IPS-18a (cell line): ENCODE results near the gene DACH1.
"Not testable (repeated sequence)": the region's sequence is repeated elsewhere in the genome, so short reads cannot be mapped to it uniquely, and the experiment has no call there.

Experiments
- H3K27ac ChIP-seq: one replicate; pipeline ENCODE4 v1.5.1; 2013; ENCODE audit warnings: low read length
- H3K27me3 ChIP-seq: one replicate; pipeline ENCODE4 v1.6.1; 2013; ENCODE audit warnings: mild to moderate bottlenecking, low read length; ENCODE audit not compliant: control insufficient read depth, insufficient read depth
- H3K36me3 ChIP-seq: one replicate; pipeline ENCODE4 v1.6.1; 2013; ENCODE audit warnings: low read depth, low read length; ENCODE audit not compliant: control insufficient read depth
- H3K4me1 ChIP-seq: one replicate; pipeline ENCODE4 v1.6.1; 2013; ENCODE audit warnings: low read depth, low read length; ENCODE audit not compliant: control insufficient read depth
- H3K4me3 ChIP-seq: one replicate; pipeline ENCODE4 v1.5.1; 2013; ENCODE audit warnings: low read length
- H3K9ac ChIP-seq: one replicate; pipeline ENCODE4 v1.6.1; 2013; ENCODE audit warnings: mild to moderate bottlenecking, low read length, moderate library complexity
- H3K9me3 ChIP-seq: one replicate; pipeline ENCODE4 v1.6.1; 2013; ENCODE audit warnings: low read depth, low read length; ENCODE audit not compliant: control insufficient read depth

Gene DACH1

DNA sequence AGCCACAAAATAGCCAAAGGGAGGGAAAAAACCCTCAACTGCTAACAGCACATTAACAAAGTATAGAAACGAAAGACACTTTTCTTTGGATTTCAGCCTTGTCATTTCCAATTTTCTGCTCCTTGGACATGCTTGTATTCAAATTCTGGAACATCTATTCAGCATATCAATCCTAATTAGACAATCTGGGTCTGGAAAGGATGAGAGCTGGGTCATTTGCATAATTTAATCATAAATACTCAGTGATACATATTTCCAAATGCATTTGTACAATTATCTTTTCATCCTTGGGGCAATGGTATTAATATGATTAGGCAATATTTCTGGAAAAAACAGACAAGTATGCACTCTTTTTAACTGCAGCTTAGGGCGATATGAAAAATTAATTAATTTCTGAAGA is 14.3 kb downstream of the DACH1 start:
- H3K9me3 ChIP-seq: no peaks in the 10 kb centered on the region
- no peaks in the 10 kb centered on the region for H3K4me1 ChIP-seq
- H3K4me3 ChIP-seq: no peak overlapping the region
- no peaks in the 10 kb centered on the region for H3K36me3 ChIP-seq
- H3K9ac ChIP-seq: no peak overlapping the region
- no peaks in the 10 kb centered on the region for H3K27me3 ChIP-seq
- no peak overlapping the region for H3K27ac ChIP-seq

DNA sequence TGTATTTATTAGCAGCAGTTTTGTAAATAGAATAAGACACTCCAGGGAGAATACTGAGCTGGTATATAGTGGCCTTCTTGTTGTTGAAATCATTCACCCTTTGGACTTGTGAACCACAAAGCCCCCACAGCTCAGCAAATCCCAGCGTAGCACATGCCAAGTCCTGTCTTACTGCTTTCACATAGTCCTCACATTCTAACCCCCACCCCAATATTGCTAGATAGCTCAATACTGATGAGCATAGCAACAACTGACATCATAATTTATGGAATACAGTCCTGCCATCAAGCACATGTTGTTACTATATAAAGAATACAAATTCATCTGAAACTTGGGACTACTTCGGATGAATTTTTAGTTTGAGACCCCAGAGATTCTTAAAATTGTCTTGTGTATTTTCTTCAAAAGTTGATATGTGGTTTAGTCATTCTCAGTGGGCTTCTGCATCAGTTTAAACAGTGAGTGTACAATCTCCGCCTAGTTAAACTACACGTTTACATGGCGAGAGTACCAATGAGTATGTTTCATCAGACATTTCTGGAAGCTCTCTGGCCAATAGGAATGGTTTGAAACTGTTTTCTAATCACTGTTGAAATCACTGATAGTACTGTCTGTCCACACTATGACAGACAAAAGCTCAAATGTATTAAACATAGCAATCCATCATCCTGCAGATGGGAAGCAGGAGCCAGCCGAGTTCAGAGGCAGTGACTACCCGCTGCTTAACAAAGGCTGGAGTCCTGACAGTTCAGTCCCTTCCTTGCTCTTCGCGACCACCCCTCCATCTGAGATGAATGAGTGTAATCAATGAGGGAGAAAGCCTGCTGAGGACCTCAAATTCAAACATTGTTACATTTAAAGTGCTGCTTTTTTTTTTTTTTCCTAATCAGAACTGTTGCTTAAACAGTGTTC is 15.2 kb downstream of the DACH1 start:
- no peaks in the 10 kb centered on the region for H3K9me3 ChIP-seq
- H3K27ac ChIP-seq: no peak overlapping the region
- H3K4me1 ChIP-seq: no peaks in the 10 kb centered on the region
- no peaks in the 10 kb centered on the region for H3K36me3 ChIP-seq
- no peak overlapping the region for H3K9ac ChIP-seq
- no peak overlapping the region for H3K4me3 ChIP-seq
- no peaks in the 10 kb centered on the region for H3K27me3 ChIP-seq

GRCh38 chr13:71842003-71842402 is 25.0 kb downstream of the DACH1 start:
- Histone ChIP-seq H3K4me1 (no peaks in the 10 kb centered on the region), H3K27ac (no peak overlapping the region), H3K4me3 (no peak overlapping the region), H3K27me3 (no peaks in the 10 kb centered on the region), H3K9me3 (no peaks in the 10 kb centered on the region), H3K36me3 (no peaks in the 10 kb centered on the region), H3K9ac (no peak overlapping the region)

GRCh38 chr13:71838842-71839241 is 28.2 kb downstream of the DACH1 start:
- H3K4me1 ChIP-seq: no peaks in the 10 kb centered on the region

GRCh38 chr13:71837582-71837981 is 29.4 kb downstream of the DACH1 start:
- not testable (repeated sequence) for H3K27ac ChIP-seq, H3K27me3 ChIP-seq, H3K9me3 ChIP-seq, H3K36me3 ChIP-seq, H3K9ac ChIP-seq, H3K4me1 ChIP-seq, H3K4me3 ChIP-seq

More at GRCh38 chr13:71838842-71839241, 28.2 kb downstream of the DACH1 start:
- H3K9ac ChIP-seq: no peak overlapping the region
- H3K27ac ChIP-seq: no peak overlapping the region
- H3K4me3 ChIP-seq: no peak overlapping the region
- H3K27me3 ChIP-seq: no peaks in the 10 kb centered on the region
- no peaks in the 10 kb centered on the region for H3K9me3 ChIP-seq
- no peaks in the 10 kb centered on the region for H3K36me3 ChIP-seq

DNA sequence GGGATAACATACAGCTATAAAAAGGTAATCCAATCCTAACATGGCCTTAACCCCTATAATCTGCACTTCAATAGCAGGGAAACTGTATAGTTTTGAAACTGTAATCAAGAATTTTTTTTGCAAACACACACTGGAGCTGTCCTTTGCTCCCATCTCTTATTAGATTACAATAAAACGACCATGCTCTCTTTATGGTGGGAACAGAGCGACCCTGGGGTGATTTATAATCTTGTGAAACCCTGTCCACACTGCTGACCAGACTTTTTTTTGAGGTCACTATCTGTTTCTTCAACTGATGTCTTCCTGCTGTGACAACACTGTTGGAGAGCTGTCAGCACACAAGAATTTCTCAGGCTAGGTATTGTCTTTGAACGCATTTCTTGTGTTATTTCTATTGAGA is 35.3 kb downstream of the DACH1 start:
- peaks cover 10% of the 10 kb centered on the region for H3K4me1 ChIP-seq
- H3K27ac ChIP-seq: no peak overlapping the region

DNA sequence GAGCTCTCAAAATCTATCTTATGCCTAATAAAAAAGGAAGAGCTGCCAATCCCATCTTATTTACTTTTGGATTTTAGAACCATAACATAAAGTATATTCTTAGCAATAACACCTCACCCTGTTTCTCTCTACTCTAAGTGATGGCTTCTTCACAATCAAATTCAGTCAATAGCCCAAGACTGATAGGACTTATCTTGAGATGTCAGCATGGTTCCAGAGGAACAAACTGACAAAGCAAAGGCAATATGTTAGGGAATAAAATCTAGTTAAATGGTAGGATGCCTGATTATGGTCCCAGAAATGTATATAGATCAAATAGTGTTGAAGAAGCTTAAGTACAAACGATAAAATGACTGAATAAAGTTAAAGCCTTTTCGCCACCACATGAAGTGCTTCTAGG is 36.3 kb downstream of the DACH1 start:
- peaks cover 10% of the 10 kb centered on the region for H3K4me1 ChIP-seq
- H3K27ac ChIP-seq: no peak overlapping the region
- H3K36me3 ChIP-seq: no peaks in the 10 kb centered on the region
- no peak overlapping the region for H3K4me3 ChIP-seq
- no peaks in the 10 kb centered on the region for H3K9me3 ChIP-seq
- no peaks in the 10 kb centered on the region for H3K27me3 ChIP-seq
- H3K9ac ChIP-seq: no peak overlapping the region

More for the DNA sequence above, 35.3 kb downstream of the DACH1 start:
- no peaks in the 10 kb centered on the region for H3K36me3 ChIP-seq
- no peaks in the 10 kb centered on the region for H3K9me3 ChIP-seq
- H3K4me3 ChIP-seq: no peak overlapping the region
- no peak overlapping the region for H3K9ac ChIP-seq
- H3K27me3 ChIP-seq: no peaks in the 10 kb centered on the region

DNA sequence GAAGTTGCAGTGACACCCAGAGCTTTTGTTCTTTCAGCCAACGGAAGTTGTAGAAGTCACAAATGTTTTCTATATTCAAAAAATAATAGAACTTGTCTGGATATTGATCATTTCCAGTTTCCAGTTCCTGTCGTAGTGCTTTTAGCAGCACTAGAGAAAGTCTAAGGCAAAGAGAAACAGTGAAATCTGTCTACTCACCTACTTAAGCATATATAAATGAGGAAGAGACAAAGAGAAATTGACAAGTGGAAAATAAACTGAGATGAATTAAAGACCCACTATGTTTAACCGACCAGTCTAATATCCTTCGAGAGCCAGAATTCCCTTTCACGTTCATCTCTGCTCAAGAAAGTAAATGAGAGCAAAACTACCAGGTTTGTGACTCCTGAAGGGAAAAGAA is 36.7 kb downstream of the DACH1 start:
- H3K4me1 ChIP-seq: peaks cover 10% of the 10 kb centered on the region
- no peaks in the 10 kb centered on the region for H3K36me3 ChIP-seq
- H3K9me3 ChIP-seq: no peaks in the 10 kb centered on the region
- no peak overlapping the region for H3K9ac ChIP-seq
- no peak overlapping the region for H3K4me3 ChIP-seq
- H3K27me3 ChIP-seq: no peaks in the 10 kb centered on the region
- H3K27ac ChIP-seq: no peak overlapping the region

GRCh38 chr13:71829547-71829946 is 37.5 kb downstream of the DACH1 start:
- no peak overlapping the region for H3K27ac ChIP-seq
- no peaks in the 10 kb centered on the region for H3K9me3 ChIP-seq
- H3K4me1 ChIP-seq: peaks cover 10% of the 10 kb centered on the region
- no peak overlapping the region for H3K9ac ChIP-seq
- no peaks in the 10 kb centered on the region for H3K27me3 ChIP-seq
- H3K36me3 ChIP-seq: no peaks in the 10 kb centered on the region
- no peak overlapping the region for H3K4me3 ChIP-seq

- Histone ChIP-seq H3K9me3 (no peaks in the 10 kb centered on the region), H3K36me3 (no peaks in the 10 kb centered on the region), H3K4me1 (peaks cover 10% of the 10 kb centered on the region), H3K27ac (no peak overlapping the region), H3K9ac (no peak overlapping the region), H3K4me3 (no peak overlapping the region), H3K27me3 (no peaks in the 10 kb centered on the region)
Observed at GRCh38 chr13:71828564-71828963, 38.4 kb downstream of the DACH1 start.

DNA sequence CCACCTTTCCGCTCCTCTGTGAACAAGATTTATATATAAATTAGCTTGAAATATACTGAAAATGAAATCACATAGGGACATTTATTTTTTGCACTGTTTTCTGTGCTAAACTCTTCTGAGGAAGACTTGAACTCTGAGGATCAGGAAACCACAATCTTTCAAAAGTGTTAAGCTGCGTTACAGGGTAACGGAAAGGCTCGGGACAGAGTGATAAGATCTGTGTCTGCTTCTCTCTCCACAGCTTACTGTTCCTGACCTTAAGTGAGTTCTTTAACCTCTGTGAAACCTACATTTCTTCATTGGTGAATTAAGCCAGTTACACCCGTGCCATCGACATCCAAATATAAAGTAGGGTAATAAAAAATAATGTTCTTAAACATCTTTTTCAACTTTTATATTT is 38.9 kb downstream of the DACH1 start:
- Histone ChIP-seq H3K27me3 (no peaks in the 10 kb centered on the region), H3K4me3 (no peak overlapping the region), H3K27ac (no peak overlapping the region), H3K4me1 (peaks cover 10% of the 10 kb centered on the region), H3K36me3 (no peaks in the 10 kb centered on the region), H3K9ac (no peak overlapping the region), H3K9me3 (no peaks in the 10 kb centered on the region)

DNA sequence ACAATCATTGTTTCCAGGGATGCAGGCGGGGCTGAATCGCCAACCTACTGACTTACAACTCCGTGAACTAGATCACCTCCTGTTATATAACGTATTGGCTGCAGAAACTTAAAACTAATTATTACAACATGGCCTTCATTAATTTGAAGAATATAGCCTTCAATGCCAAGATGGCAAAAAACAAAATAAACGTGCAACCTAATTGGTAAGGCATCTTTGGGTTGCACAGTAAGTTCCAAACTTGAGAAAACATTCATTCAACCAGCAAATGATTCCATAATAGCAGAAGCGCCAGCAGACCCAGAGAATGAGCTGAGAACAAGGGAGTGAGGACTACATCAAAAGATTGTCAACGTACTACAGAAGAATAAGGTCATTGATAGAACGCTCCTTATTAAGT is 39.8 kb downstream of the DACH1 start:
- Histone ChIP-seq H3K27ac (no peak overlapping the region), H3K9ac (no peak overlapping the region), H3K4me3 (no peak overlapping the region), H3K9me3 (no peaks in the 10 kb centered on the region), H3K4me1 (peaks cover 9% of the 10 kb centered on the region), H3K36me3 (no peaks in the 10 kb centered on the region), H3K27me3 (no peaks in the 10 kb centered on the region)
